PC-3 (cell line): ENCODE measurements around the gene TBC1D16. TPM values are rescaled to one million over a fixed set of nuclear protein-coding genes. Genes with fewer than 3 reads are reported as not detected.
A peak's percentile ranks its signal among the peaks of the same experiment; 100 is the strongest.

ENCODE experiments used
- ATAC-seq: fragments of 200-7000 bp; cut with Tn5 transposase; 2 replicates; pipeline ENCODE4 v1.9.1; 2020; ENCODE audit warnings: mild to moderate bottlenecking, moderate library complexity
- BruUV-seq: library from RNA; stranded (reverse); fragments of 400-500 nt; replicated peaks from 2 replicates; lab custom pipeline; 2021; lab: Mats Ljungman, UMichigan
- CTCF ChIA-PET: fragments of 300-600 bp; sonication (Branson Sonifier 250); formaldehyde crosslinking; loops from one replicate; lab custom pipeline; 2022; ENCODE audit warnings: antibody characterized with exemption; lab: Charles Lee
- POLR2A ChIA-PET: fragments of 300-600 bp; sonication (Branson Sonifier 250); formaldehyde crosslinking; loops from one replicate; lab custom pipeline; 2022; ENCODE audit warnings: antibody characterized with exemption; ENCODE audit not compliant: unreplicated experiment; lab: Charles Lee
- DNase-seq: peaks from one replicate; pipeline ENCODE4 v3.0.0-alpha.2; 2015
- H2AFZ ChIP-seq: fragments of 300-600 bp; sonication (generic); 2 replicates; pipeline ENCODE4 v1.6.0; 2016; ENCODE audit warnings: antibody characterized with exemption, low read length
- H3F3A ChIP-seq: fragments of 300-600 bp; sonication (generic); one replicate; pipeline ENCODE4 v1.6.0; 2017; ENCODE audit warnings: antibody characterized with exemption, low read length, control low read depth, mild to moderate bottlenecking; ENCODE audit not compliant: unreplicated experiment
- H3K27ac ChIP-seq: fragments of 300-600 bp; sonication (generic); 2 replicates; pipeline ENCODE4 v1.5.1; 2016; ENCODE audit warnings: mild to moderate bottlenecking, low read length
- H3K27me3 ChIP-seq: fragments of 300-600 bp; sonication (generic); 2 replicates; pipeline ENCODE4 v1.6.1; 2016; ENCODE audit warnings: low read length, mixed read lengths
- H3K36me3 ChIP-seq: fragments of 300-600 bp; sonication (generic); 2 replicates; pipeline ENCODE4 v1.6.1; 2016; ENCODE audit warnings: low read depth, mixed run types, low read length, mixed read lengths
- H3K4me1 ChIP-seq: fragments of 300-600 bp; sonication (generic); 2 replicates; pipeline ENCODE4 v1.5.1; 2016; ENCODE audit warnings: low read length; ENCODE audit not compliant: insufficient read depth
- H3K4me2 ChIP-seq: fragments of 300-600 bp; sonication (generic); 2 replicates; pipeline ENCODE4 v1.6.0; 2016; ENCODE audit warnings: low read length
- H3K4me3 ChIP-seq: fragments of 300-600 bp; sonication (generic); 2 replicates; pipeline ENCODE4 v1.5.1; 2016; ENCODE audit warnings: mild to moderate bottlenecking, low read length, mixed read lengths
- H3K79me2 ChIP-seq: fragments of 300-600 bp; sonication (generic); 2 replicates; pipeline ENCODE4 v1.6.1; 2017; ENCODE audit warnings: low read length, mixed read lengths
- H3K9ac ChIP-seq: fragments of 300-600 bp; sonication (generic); 2 replicates; pipeline ENCODE4 v1.6.0; 2016; ENCODE audit warnings: mild to moderate bottlenecking, low read length
- H3K9me2 ChIP-seq: fragments of 300-600 bp; sonication (generic); replicated peaks from 2 replicates; pipeline ENCODE4 v1.6.1; 2016; ENCODE audit warnings: mixed run types, low read length, mixed read lengths
- H3K9me3 ChIP-seq: fragments of 300-600 bp; sonication (generic); 2 replicates; pipeline ENCODE4 v1.6.1; 2016; ENCODE audit warnings: low read length, mixed read lengths
- H4K20me1 ChIP-seq: fragments of 300-600 bp; sonication (generic); 2 replicates; pipeline ENCODE4 v1.6.1; 2016; ENCODE audit warnings: low read length, mixed read lengths
- CTCF ChIP-seq: fragments of 300-600 bp; sonication (generic); conservative IDR thresholded peaks from 2 replicates; pipeline ENCODE4 v1.5.1; 2017; ENCODE audit warnings: antibody characterized with exemption, low read depth, mild to moderate bottlenecking, low read length
- EZH2 ChIP-seq: fragments of 300-600 bp; sonication (generic); IDR thresholded peaks from one replicate; pipeline ENCODE4 v1.6.1; 2017; ENCODE audit warnings: antibody characterized with exemption, mild to moderate bottlenecking, low read length; ENCODE audit not compliant: unreplicated experiment
- EZH2phosphoT487 ChIP-seq: fragments of 300-600 bp; sonication (generic); IDR thresholded peaks from 2 replicates; pipeline ENCODE4 v1.6.1; 2018; ENCODE audit warnings: mild to moderate bottlenecking, antibody characterized with exemption, low read length, borderline replicate concordance
- intact Hi-C: fragments of 100-400 bp; cut with micrococcal nuclease; formaldehyde crosslinking; loops from 2 replicates; pipeline ENCODE4 v1.9.0; 2023
- total RNA-seq: library from RNA; depleted of rRNA; stranded (reverse); fragments of >200 nt; gene quantifications from 2 replicates; pipeline ENCODE4 v1.2.3, GENCODE V29; 2014

TBC1D16 gene
- total RNA-seq, 1 experiment from 2014 or later, result 23.7 TPM

DNA sequence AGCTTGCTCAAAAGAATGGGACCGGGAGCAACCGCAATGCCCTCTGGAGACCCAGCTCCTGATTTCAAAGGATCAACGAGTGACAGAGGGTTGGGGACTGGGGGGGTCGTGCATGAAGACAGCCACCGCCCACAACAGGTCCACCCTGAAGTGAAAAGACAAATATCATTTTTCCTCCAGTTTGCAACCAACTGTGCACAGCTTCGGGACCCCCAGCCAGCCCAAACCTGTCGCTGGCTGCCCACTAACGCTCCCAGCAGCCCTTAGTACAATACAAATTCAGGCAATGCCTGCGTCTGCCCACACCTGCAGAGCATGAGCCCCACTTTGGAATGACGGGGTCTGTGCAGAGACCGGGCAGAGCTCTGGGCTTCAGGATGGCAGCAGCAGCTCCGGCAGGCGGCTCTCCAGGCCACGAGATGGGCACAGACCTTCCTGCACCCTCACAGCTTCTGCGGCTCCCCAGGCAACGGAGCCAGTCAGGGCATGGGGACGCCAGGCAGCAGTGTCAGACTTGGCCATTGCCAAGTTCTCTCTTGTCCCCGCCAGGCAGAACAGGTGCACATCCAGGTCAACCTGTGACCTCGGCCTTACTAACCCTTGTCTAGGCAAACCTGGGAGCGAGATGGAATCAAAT is 60.1 kb downstream of the TBC1D16 start:
- H3K9me3 ChIP-seq, result no peaks in the 10 kb centered on the region
- no peaks in the 10 kb centered on the region for H4K20me1 ChIP-seq
- H3K9me2 ChIP-seq, result no peaks in the 10 kb centered on the region
- no peak for TF ChIP-seq CTCF
- TF ChIP-seq EZH2phosphoT487, result no peak
- no peak for TF ChIP-seq EZH2
- ATAC-seq (no peak), DNase-seq (no peak)
- H3K4me1 ChIP-seq, result no peaks in the 10 kb centered on the region
- H3K36me3 ChIP-seq, result no peaks in the 10 kb centered on the region
- no peaks in the 10 kb centered on the region for H3K27me3 ChIP-seq
- BruUV-seq, result no TSS peak
- H3K4me3 ChIP-seq, result no peak overlapping the region
- H3K79me2 ChIP-seq, result no peaks in the 10 kb centered on the region
- intact Hi-C loops, result no loop called here
- H3K27ac ChIP-seq, result no peak overlapping the region
- ChIA-PET POLR2A (no interaction called here), CTCF (no interaction called here)
- no peaks in the 10 kb centered on the region for H3F3A ChIP-seq
- H3K4me2 ChIP-seq, result no peak overlapping the region
- H3K9ac ChIP-seq, result no peak overlapping the region
- H2AFZ ChIP-seq, result no peak overlapping the region

- ChIA-PET CTCF (interaction anchor here (0.5 to 0.6 kb wide), 2 partner anchors 53 to 114 kb away, joined by 3 to 4 read pairs; no protein-coding TSS in a partner anchor), POLR2A (no interaction called here)
- no peak overlapping the region for H3K9ac ChIP-seq
- no peaks in the 10 kb centered on the region for H3K9me3 ChIP-seq
- no peak for TF ChIP-seq EZH2
- TF ChIP-seq EZH2phosphoT487, result no peak
- peak; percentile 65 for TF ChIP-seq CTCF
- H3F3A ChIP-seq, result no peaks in the 10 kb centered on the region
- no peaks in the 10 kb centered on the region for H3K27me3 ChIP-seq
- H3K27ac ChIP-seq, result no peak overlapping the region
- H3K4me1 ChIP-seq, result no peaks in the 10 kb centered on the region
- intact Hi-C loops, result no loop called here
- H2AFZ ChIP-seq, result no peak overlapping the region
- H3K4me2 ChIP-seq, result no peak overlapping the region
- BruUV-seq, result no TSS peak
- no peaks in the 10 kb centered on the region for H3K9me2 ChIP-seq
- no peaks in the 10 kb centered on the region for H3K79me2 ChIP-seq
- H4K20me1 ChIP-seq, result no peaks in the 10 kb centered on the region
- ATAC-seq (no peak), DNase-seq (no peak)
- H3K4me3 ChIP-seq, result no peak overlapping the region
- no peaks in the 10 kb centered on the region for H3K36me3 ChIP-seq
Observed at GRCh38 chr17:79974566-79975497, 60.8 kb downstream of the TBC1D16 start.
